Activated CD8-positive, alpha-beta T cell treated with anti-CD3 and anti-CD28 coated beads for 36 hours (primary cell): Measurements from ENCODE around the gene MGAT4C. TPM values are rescaled to one million over a fixed set of nuclear protein-coding genes. Genes with fewer than 3 reads are reported as not detected.

ENCODE experiments used
- ATAC-seq: fragments of 200-7000 bp; cut with Tn5 transposase; one replicate; pipeline ENCODE4 v1.10.0; 2021; ENCODE audit warnings: mild to moderate bottlenecking, moderate library complexity
- CTCF ChIA-PET: fragments of 350-600 bp; sonication (Branson Sonifier 250); formaldehyde crosslinking; loops from one replicate; lab custom pipeline; 2021; ENCODE audit warnings: antibody characterized with exemption; lab: Charles Lee
- POLR2A ChIA-PET: fragments of 350-600 bp; sonication (Branson Sonifier 250); formaldehyde crosslinking; loops from one replicate; lab custom pipeline; 2021; ENCODE audit warnings: antibody characterized with exemption; lab: Charles Lee
- DNase-seq: peaks from one replicate; pipeline ENCODE4 v3.0.0-alpha.2; 2020
- H3K27ac Mint-ChIP-seq: one replicate; pipeline ENCODE4 v1.8.0; 2021; ENCODE audit warnings: mild to moderate bottlenecking, mixed read lengths
- H3K27me3 Mint-ChIP-seq: one replicate; pipeline ENCODE4 v1.8.0; 2021; ENCODE audit warnings: mixed read lengths
- H3K36me3 Mint-ChIP-seq: one replicate; pipeline ENCODE4 v1.8.0; 2021; ENCODE audit warnings: low read depth, mixed read lengths
- H3K4me1 Mint-ChIP-seq: one replicate; pipeline ENCODE4 v1.8.0; 2021; ENCODE audit warnings: low read depth, mixed read lengths
- H3K4me3 Mint-ChIP-seq: one replicate; pipeline ENCODE4 v1.8.0; 2021; ENCODE audit warnings: mild to moderate bottlenecking, moderate library complexity, mixed read lengths
- H3K9me3 Mint-ChIP-seq: one replicate; pipeline ENCODE4 v1.8.0; 2021; ENCODE audit warnings: mixed read lengths
- CTCF ChIP-seq: fragments of 200-600 bp; IDR thresholded peaks from one replicate; pipeline ENCODE4 v1.8.0; 2022; ENCODE audit warnings: antibody characterized with exemption, mild to moderate bottlenecking
- intact Hi-C: fragments of 100-400 bp; cut with micrococcal nuclease; formaldehyde crosslinking; loops from one replicate; pipeline ENCODE4 v1.10.0; 2022
- total RNA-seq, 2 experiments: library from RNA; stranded (reverse); gene quantifications; one replicate each; pipeline ENCODE4 v1.2.3, GENCODE V29; 2021

The MGAT4C gene
- total RNA-seq, 2 experiments from 2014 or later = not detected

- CTCF ChIA-PET = no interaction called here
- ATAC-seq = no peak
- Mint-ChIP-seq H3K27ac (no peak overlapping the region), H3K4me1 (no peaks in the 10 kb centered on the region), H3K36me3 (no peaks in the 10 kb centered on the region), H3K4me3 (no peak overlapping the region), H3K27me3 (peaks cover 1% of the 10 kb centered on the region), H3K9me3 (no peaks in the 10 kb centered on the region)
- TF ChIP-seq CTCF = no peak
- intact Hi-C loops = no loop called here
- POLR2A ChIA-PET = no interaction called here
- no peak for DNase-seq
These were observed 329.0 kb downstream of the MGAT4C start for GRCh38 chr12:85927166-85927565.

- Mint-ChIP-seq H3K27me3 (peaks cover 1% of the 10 kb centered on the region), H3K4me1 (no peaks in the 10 kb centered on the region), H3K4me3 (no peak overlapping the region), H3K27ac (no peak overlapping the region), H3K36me3 (no peaks in the 10 kb centered on the region), H3K9me3 (no peaks in the 10 kb centered on the region)
- ATAC-seq (no peak), DNase-seq (no peak)
- TF ChIP-seq CTCF = peak; percentile 61
- CTCF ChIA-PET = interaction anchor here (1.0 kb wide), 1 partner anchor 1925 kb away, joined by 4 read pairs; no protein-coding TSS in a partner anchor
- intact Hi-C loops = no loop called here
- POLR2A ChIA-PET = no interaction called here
These were observed 332.3 kb downstream of the MGAT4C start for GRCh38 chr12:85923767-85924331.

- POLR2A ChIA-PET = no interaction called here
- no peak for ATAC-seq
- no peaks in the 10 kb centered on the region for H3K4me1 Mint-ChIP-seq
- CTCF ChIA-PET = interaction anchor here (1.0 to 1.2 kb wide), 4 partner anchors 16 to 56 kb away, joined by 3 to 4 read pairs (median 3); no protein-coding TSS in a partner anchor
- H3K9me3 Mint-ChIP-seq = no peaks in the 10 kb centered on the region
- H3K4me3 Mint-ChIP-seq = no peak overlapping the region
- no peaks in the 10 kb centered on the region for H3K27me3 Mint-ChIP-seq
- intact Hi-C loops = loop anchor here (2.0 kb wide), 1 partner anchor 454 kb away; no protein-coding TSS in a partner anchor
- no peak overlapping the region for H3K27ac Mint-ChIP-seq
- H3K36me3 Mint-ChIP-seq = no peaks in the 10 kb centered on the region
- DNase-seq = no peak
- peak; percentile 53 for TF ChIP-seq CTCF
These were observed 335.8 kb downstream of the MGAT4C start for GRCh38 chr12:85920324-85920947.
